Pulmonary artery endothelial cell (primary cell): ENCODE measurements around the gene ICE2. TPM values are rescaled to one million over a fixed set of nuclear protein-coding genes. Genes with fewer than 3 reads are reported as not detected.
A peak's percentile ranks its signal among the peaks of the same experiment; 100 is the strongest.

Experiments used
- DNase-seq: peaks from one replicate; pipeline ENCODE4 v3.0.0-alpha.2; 2011; ENCODE audit warnings: low read depth, low spot score
- total RNA-seq: library from RNA; depleted of rRNA; stranded (reverse); fragments of >200 nt; gene quantifications from 2 replicates; pipeline ENCODE4 v1.2.3, GENCODE V29; 2014

The ICE2 gene
- total RNA-seq = 34.2 and 47.0 TPM in 2 replicates

DNA sequence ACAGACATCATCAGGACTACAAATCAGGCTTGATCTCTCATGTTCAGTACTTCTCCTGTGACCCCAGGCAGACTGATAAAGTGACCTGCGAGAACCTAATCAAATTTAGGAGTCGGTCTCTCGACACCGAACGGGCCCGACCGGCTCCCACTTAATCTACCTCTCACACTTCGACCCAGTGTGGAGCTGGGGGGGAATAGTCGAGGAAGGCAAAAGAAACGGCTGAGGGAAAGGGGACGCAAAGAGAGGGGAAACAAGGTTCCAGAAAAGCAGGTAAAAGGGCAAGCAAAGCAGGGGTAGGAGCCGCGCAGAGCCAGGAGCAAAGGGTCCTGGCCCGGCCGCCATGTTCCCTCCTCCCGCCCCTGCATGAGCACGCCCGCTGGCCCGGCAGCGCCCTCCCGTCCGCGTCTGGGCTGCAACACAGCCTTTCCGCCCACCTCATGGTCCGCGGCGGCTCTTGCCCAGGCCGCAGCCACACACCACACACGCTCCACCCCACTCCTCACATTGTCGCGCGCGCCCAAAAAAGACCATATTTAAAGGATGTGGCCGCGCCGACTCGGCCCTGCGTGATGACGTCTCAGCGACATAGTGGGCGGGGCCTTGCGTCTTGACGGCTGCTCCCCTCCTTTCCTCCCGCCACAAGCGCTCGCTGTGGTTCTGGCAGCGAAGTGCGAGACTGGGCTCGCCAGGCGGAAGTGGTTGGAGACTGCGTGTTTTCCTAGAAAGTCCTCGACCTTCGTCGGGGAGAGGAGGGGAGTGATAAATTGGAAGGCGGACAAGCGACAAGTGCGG, at the start of gene ICE2:
Gene ICE2 (minus strand): TSS at position 577 of the 795 bp plus-strand sequence. CDS start 1,165 bp downstream, outside the sequence.
- DNase-seq = peak; percentile 81

GRCh38 chr15:60528530-60528929, 49.6 kb upstream of the ICE2 start:
- DNase-seq = peak; percentile 17

GRCh38 chr15:60527456-60527855, 48.5 kb upstream of the ICE2 start:
- no peak for DNase-seq

DNA sequence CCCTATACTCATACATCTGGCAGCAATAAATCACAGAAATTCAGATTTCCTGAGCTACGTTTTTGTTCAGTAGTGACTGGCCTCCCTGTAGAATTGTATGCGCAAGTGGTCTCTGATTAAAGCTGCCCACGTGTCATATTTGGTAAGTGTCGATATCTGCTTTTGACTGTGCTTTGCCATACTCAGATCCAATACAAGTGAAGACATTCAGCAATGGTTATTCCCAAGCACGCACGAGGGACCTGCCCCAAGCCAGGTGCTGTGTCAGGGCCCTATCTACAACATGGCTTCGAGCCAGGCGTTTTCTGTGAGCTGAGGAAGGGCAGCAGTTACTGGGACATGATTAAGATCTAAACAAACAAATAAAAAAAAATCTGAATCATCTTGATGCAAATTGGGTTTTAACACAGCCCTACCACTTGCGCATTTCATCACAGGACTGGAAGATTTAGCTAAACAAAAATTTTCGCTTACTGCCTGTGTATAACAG, 47.2 kb upstream of the ICE2 start:
- DNase-seq = no peak

GRCh38 chr15:60525341-60526039, 46.5 kb upstream of the ICE2 start:
- no peak for DNase-seq

DNA sequence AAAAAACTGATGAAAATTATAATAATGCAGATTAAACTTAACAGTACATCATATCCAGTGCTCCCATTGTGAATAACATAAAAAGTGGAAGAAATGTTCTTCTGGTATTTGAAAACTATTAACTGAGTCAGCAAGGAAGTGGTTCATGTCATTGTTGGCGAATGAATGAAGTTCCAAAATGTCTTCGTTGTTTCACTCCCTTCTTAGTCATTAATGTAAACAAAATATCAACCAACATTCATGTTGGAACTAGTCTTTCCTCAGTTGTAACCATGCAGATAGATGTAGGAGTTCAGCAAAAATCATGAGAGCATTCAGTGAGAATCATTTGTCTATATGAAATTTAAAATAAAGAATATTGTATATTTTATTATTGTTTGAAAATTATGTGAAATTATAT, 44.1 kb upstream of the ICE2 start:
- DNase-seq = peak; percentile 15

DNA sequence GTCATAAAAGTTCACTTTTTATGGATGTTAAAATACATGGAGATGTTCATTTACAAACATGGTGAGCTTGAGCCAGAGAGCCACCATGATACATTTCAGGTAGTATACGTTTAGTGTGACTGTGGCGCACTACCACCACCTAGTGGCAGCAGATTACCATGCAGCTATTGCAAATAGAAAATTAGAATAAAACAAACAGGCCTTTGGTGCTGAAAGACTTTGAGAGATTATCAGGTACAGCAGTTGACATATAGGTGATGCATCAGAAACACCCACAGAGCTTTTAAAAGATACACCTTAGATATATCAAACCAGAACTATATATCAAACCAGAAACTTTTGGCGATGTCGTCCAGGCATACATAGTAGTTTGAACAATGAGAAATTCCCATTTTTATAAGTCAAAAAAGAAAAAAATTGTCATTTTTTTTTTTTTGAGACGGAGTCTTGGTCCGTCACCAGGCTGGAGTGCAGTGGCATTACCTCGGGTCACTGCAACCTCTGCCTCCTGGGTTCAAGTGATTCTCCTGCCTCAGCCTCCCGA, 42.0 kb upstream of the ICE2 start:
- peak; percentile 20 for DNase-seq

GRCh38 chr15:60520013-60520824, 41.3 kb upstream of the ICE2 start:
- DNase-seq = no peak

DNA sequence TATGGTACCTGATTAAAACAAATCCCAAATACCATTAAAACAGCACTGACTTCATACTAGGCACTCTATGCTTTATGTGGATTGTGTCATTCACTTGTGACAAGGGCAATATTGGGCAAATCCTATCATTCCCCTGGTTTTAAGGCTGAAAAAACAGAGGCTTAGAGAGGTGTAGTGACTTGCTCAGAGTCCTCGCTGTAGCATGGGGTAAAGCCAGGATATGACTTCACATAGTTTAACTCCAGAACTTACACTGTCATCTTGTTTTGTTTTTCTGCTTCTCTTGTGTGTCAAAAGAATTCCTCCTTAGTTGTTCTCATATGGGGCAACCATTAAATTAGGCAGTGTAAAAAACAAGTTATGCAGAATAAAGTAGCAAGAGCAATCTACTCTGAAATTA, 40.3 kb upstream of the ICE2 start:
- no peak for DNase-seq

- no peak for DNase-seq
Observed at GRCh38 chr15:60518511-60518910, 39.6 kb upstream of the ICE2 start.

GRCh38 chr15:60514261-60514881, 35.4 kb upstream of the ICE2 start:
- DNase-seq = no peak

DNA sequence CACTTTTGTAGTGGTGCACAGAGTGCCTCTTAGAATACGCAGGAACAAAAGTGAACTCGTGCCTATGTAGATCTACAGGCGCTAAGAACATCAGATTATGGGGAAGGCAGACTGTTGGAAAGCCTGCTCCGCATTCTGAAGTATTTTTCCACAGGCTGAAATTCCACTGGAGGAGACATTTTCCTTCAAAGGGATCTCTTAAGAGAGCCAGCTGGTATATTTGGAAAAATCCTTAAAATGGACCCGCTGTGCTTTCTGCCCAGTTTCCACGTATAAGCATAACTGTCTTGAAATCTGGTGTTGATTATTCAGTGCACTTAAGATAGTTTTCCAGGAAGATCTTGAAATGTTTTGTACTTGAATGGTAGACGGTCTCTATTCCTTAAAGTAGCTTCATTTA, 34.7 kb upstream of the ICE2 start:
- no peak for DNase-seq

DNA sequence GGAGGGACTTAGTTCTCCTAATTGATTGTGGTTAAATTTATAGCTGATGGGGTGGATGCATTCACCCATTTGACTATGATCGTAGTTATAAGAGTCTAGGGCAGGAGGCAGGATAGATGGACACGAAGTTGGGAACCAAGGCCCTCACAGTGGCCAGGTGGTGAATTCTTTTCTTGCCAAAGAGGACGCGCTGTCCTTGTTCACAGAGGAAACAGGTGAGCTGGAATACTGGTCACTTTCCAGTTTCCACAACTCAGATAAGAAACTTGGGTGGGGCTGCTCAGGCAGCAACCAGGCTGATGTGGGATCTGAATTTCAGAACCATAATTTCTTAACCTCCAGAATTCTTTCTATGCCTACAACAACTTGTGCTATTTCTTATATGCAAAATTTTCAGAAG, 34.0 kb upstream of the ICE2 start:
- no peak for DNase-seq

- DNase-seq = no peak
Observed at GRCh38 chr15:60511351-60512031, 32.5 kb upstream of the ICE2 start.

DNA sequence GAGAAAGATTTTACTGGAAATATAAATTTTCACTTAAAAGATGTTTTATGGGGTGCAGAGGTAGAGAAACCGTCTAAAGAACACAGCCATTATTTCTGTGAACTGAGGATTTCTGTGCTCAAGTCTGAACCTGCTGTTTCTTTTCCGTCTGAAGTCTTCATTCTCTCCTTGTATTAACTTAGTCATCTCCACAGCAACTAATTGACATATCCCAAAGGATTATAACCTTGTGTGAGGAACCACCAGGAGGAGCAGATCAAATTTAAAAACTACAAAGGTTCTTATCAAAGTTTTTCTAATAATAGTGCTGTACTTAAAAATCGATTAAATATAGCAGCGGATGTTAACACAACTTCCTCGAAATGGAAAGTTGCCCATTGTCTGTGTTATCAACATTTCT, 31.1 kb upstream of the ICE2 start:
- no peak for DNase-seq

DNA sequence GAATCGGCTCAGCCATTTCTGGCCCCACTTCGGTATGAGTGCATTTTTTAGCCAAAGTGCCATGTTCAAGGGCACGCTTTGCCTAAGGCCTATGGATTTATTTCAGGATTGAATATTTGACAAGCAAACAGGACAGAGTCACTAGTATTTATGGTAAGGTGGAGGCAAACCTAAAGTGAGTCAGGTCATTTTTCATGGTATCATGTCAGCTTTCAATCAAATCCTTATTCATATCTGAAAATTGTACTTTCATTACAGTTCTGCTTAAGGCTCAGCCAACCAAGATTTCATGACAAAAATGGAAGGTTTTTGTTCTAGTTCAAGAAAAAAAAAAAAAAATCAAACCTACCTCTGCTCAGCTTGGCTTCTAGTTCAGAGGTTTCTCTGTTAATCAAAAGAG, 30.5 kb upstream of the ICE2 start:
- DNase-seq = no peak

GRCh38 chr15:60508442-60508841, 29.5 kb upstream of the ICE2 start:
- DNase-seq = no peak

- DNase-seq = peak; percentile 46
Observed at GRCh38 chr15:60507596-60508424, 28.9 kb upstream of the ICE2 start.

DNA sequence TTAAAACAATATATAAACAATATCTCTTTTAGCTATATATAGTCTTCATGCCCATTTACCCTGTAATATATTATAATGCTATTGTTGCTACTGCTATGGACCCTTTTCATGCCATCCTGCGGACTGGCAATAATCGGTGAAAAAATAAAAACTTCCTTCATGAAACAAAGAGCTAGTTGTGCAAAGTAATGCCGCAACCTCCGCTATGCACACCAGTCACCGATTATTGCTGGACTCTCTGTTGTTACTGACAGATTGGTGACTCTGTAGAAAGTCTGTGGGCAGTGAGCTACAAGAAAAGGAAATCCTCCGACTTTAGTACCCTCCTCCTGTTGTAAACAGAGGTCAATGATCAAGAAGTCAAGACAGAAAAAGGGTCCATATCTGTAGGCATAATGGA, 17.9 kb upstream of the ICE2 start:
- no peak for DNase-seq

DNA sequence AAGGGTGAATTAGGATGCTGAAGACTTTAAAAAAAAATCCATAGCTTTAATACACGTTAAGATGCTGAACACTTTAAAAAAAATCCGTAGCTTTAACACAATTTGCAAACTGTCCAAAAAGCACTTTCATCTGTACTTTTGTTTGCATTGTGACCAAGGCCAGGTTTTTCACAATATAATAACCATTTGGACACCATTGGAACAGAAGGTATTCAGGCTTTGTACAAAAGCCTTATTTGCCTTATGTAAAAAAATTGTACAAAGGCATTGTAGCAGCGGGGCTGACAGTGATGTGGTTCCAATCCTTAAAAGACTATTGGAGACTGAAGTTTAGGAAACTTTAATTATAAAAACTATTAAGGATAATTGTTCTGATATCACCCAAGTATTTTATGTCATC, 15.2 kb upstream of the ICE2 start:
- DNase-seq = no peak
